SU-DHL-6 (cell line): ENCODE data around the gene AHCY.

ENCODE experiments used
- H2AFZ ChIP-seq: fragments of 200-600 bp; sonication (generic); 2 replicates; pipeline ENCODE4 v1.6.1; 2014; ENCODE audit warnings: low read depth, mild to moderate bottlenecking, moderate library complexity, mixed read lengths, antibody characterized with exemption, low read length; ENCODE audit not compliant: severe bottlenecking
- H3F3A ChIP-seq: fragments of 200-600 bp; shearing (Covaris generic); 2 replicates; pipeline ENCODE4 v1.6.0; 2016; ENCODE audit warnings: antibody characterized with exemption, mild to moderate bottlenecking; ENCODE audit not compliant: insufficient read depth
- H3K27ac ChIP-seq: fragments of 200-600 bp; sonication (generic); 2 replicates; pipeline ENCODE4 v1.5.1; 2016; ENCODE audit warnings: low read depth, mild to moderate bottlenecking, low read length, moderate library complexity, mixed read lengths
- H3K27me3 ChIP-seq: fragments of 200-600 bp; sonication (generic), shearing (Covaris generic); 2 replicates; pipeline ENCODE4 v1.6.0; 2014; ENCODE audit warnings: mild to moderate bottlenecking, low read length
- H3K36me3 ChIP-seq: fragments of 200-600 bp; sonication (generic); 2 replicates; pipeline ENCODE4 v1.6.1; 2014; ENCODE audit warnings: mild to moderate bottlenecking, low read length, mixed read lengths
- H3K4me2 ChIP-seq: fragments of 300-600, 200-600 bp; shearing (Covaris generic), sonication (generic); 2 replicates; pipeline ENCODE4 v1.6.0; 2014; ENCODE audit warnings: low read length, low read depth, mild to moderate bottlenecking; ENCODE audit not compliant: poor library complexity, severe bottlenecking
- H3K4me3 ChIP-seq: fragments of 200-600 bp; sonication (generic); 2 replicates; pipeline ENCODE4 v1.5.1; 2014; ENCODE audit warnings: antibody characterized with exemption, low read length, mild to moderate bottlenecking, mixed read lengths; ENCODE audit not compliant: insufficient read depth, poor library complexity, severe bottlenecking
- H3K79me2 ChIP-seq: fragments of 200-600 bp; sonication (generic); 2 replicates; pipeline ENCODE4 v1.6.1; 2014; ENCODE audit warnings: mild to moderate bottlenecking, low read length, moderate library complexity; ENCODE audit not compliant: insufficient read depth
- H3K9ac ChIP-seq: fragments of 200-600 bp; sonication (generic); 2 replicates; pipeline ENCODE4 v1.7.0; 2014; ENCODE audit warnings: mild to moderate bottlenecking, low read length
- H3K9me2 ChIP-seq: fragments of 200-600 bp; sonication (generic); replicated peaks from 2 replicates; pipeline ENCODE4 v1.6.1; 2014; ENCODE audit warnings: low read length; ENCODE audit not compliant: insufficient read depth
- H3K9me3 ChIP-seq: fragments of 200-600 bp; sonication (generic); 2 replicates; pipeline ENCODE4 v1.6.1; 2014; ENCODE audit warnings: low read length, mixed read lengths; ENCODE audit not compliant: insufficient read depth
- H4K20me1 ChIP-seq: fragments of 200-600 bp; sonication (generic); 2 replicates; pipeline ENCODE4 v1.6.1; 2014; ENCODE audit warnings: low read depth, mild to moderate bottlenecking, antibody characterized with exemption, low read length, moderate library complexity, mixed read lengths
- CTCF ChIP-seq: fragments of 200-600 bp; sonication (generic); IDR thresholded peaks from one replicate; pipeline ENCODE4 v1.5.1; 2017; ENCODE audit warnings: antibody characterized with exemption, mild to moderate bottlenecking, low read length, moderate library complexity; ENCODE audit not compliant: insufficient read depth, poor library complexity, severe bottlenecking
- EZH2phosphoT487 ChIP-seq: fragments of 200-600 bp; sonication (generic), shearing (Covaris generic); conservative IDR thresholded peaks from 2 replicates; pipeline ENCODE4 v1.6.1; 2018; ENCODE audit warnings: mild to moderate bottlenecking, antibody characterized with exemption, low read length, moderate library complexity, mixed read lengths

The AHCY gene

GRCh38 chr20:34315236-34315635 lies 12.1 kb upstream of the AHCY start:
- no peaks in the 10 kb centered on the region for H3K9me3 ChIP-seq
- H3K9ac ChIP-seq = no peak overlapping the region
- no peaks in the 10 kb centered on the region for H3K9me2 ChIP-seq
- H3F3A ChIP-seq = no peaks in the 10 kb centered on the region
- TF ChIP-seq EZH2phosphoT487 = no peak
- TF ChIP-seq CTCF = no peak
- H2AFZ ChIP-seq = no peak overlapping the region
- H4K20me1 ChIP-seq = no peaks in the 10 kb centered on the region
- H3K27me3 ChIP-seq = no peaks in the 10 kb centered on the region
- H3K79me2 ChIP-seq = no peaks in the 10 kb centered on the region
- H3K27ac ChIP-seq = no peak overlapping the region
- H3K4me3 ChIP-seq = no peak overlapping the region
- no peaks in the 10 kb centered on the region for H3K36me3 ChIP-seq
- H3K4me2 ChIP-seq = no peak overlapping the region

- Histone ChIP-seq H3K36me3 (no peaks in the 10 kb centered on the region), H2AFZ (peak overlapping the region; percentile 52), H3K27me3 (no peaks in the 10 kb centered on the region), H3K9me3 (no peaks in the 10 kb centered on the region), H3K79me2 (no peaks in the 10 kb centered on the region), H3K9me2 (no peaks in the 10 kb centered on the region), H3K9ac (no peak overlapping the region), H4K20me1 (no peaks in the 10 kb centered on the region), H3K4me2 (peak overlapping the region; percentile 47), H3K27ac (no peak overlapping the region), H3F3A (no peaks in the 10 kb centered on the region), H3K4me3 (no peak overlapping the region)
- TF ChIP-seq CTCF = peak; percentile 99
- TF ChIP-seq EZH2phosphoT487 = no peak
These were observed 9.5 kb upstream of the AHCY start for GRCh38 chr20:34312544-34313217.

- H3K4me3 ChIP-seq = no peak overlapping the region
- H3F3A ChIP-seq = no peaks in the 10 kb centered on the region
- H3K9me2 ChIP-seq = no peaks in the 10 kb centered on the region
- H3K27me3 ChIP-seq = no peaks in the 10 kb centered on the region
- H3K9ac ChIP-seq = no peak overlapping the region
- TF ChIP-seq CTCF (no peak), EZH2phosphoT487 (no peak)
- no peaks in the 10 kb centered on the region for H3K9me3 ChIP-seq
- no peaks in the 10 kb centered on the region for H4K20me1 ChIP-seq
- no peak overlapping the region for H3K27ac ChIP-seq
- peak overlapping the region; percentile 52 for H2AFZ ChIP-seq
- no peaks in the 10 kb centered on the region for H3K36me3 ChIP-seq
- H3K4me2 ChIP-seq = peak overlapping the region; percentile 47
- H3K79me2 ChIP-seq = no peaks in the 10 kb centered on the region
These were observed 8.9 kb upstream of the AHCY start for GRCh38 chr20:34312024-34312460.
